ENCODE measurements around the gene GRID2. TPM values are rescaled to one million over a fixed set of nuclear protein-coding genes. Genes with fewer than 3 reads are reported as not detected.

Gene GRID2
- total RNA-seq, 4 donors from 2014 or later, result 0.33 TPM; not detected in 3

- intact Hi-C loops (cut with DNase I), result no loop called here
- H3K4me3 ChIP-seq (replicated peaks in 1 of 3), result no peak overlapping the region
- no peak for DNase-seq
- TF ChIP-seq POLR2A (IDR thresholded peaks at IDR 0.05), result no peak
- TF ChIP-seq CTCF (IDR thresholded peaks at IDR 0.05), result no peak
- H3K27me3 ChIP-seq, result no peaks in the 10 kb centered on the region
- H3K36me3 ChIP-seq, result no peaks in the 10 kb centered on the region
- H3K4me1 ChIP-seq, result no peaks in the 10 kb centered on the region
- no peak overlapping the region for H3K27ac ChIP-seq
- WGBS, 2 donors, result 93 to 94% methylated on average over 1 of the region's 1 CpG
- H3K9me3 ChIP-seq, result no peaks in the 10 kb centered on the region
Measured at GRCh38 chr4:92497141-92497540, 193.4 kb downstream of the GRID2 start.

GRCh38 chr4:92501456-92501855 lies 197.7 kb downstream of the GRID2 start:
- Histone ChIP-seq H3K4me1 (no peaks in the 10 kb centered on the region), H3K9me3 (no peaks in the 10 kb centered on the region), H3K27ac (no peak overlapping the region), H3K36me3 (no peaks in the 10 kb centered on the region), H3K4me3 (replicated peaks in 1 of 3) (no peak overlapping the region), H3K27me3 (no peaks in the 10 kb centered on the region)
- WGBS, 2 donors, result 77 to 85% methylated on average over 2 of the region's 2 CpGs
- DNase-seq, result no peak
- intact Hi-C loops (cut with DNase I), result no loop called here
- TF ChIP-seq POLR2A (IDR thresholded peaks at IDR 0.05) (no peak), CTCF (IDR thresholded peaks at IDR 0.05) (no peak)

DNA sequence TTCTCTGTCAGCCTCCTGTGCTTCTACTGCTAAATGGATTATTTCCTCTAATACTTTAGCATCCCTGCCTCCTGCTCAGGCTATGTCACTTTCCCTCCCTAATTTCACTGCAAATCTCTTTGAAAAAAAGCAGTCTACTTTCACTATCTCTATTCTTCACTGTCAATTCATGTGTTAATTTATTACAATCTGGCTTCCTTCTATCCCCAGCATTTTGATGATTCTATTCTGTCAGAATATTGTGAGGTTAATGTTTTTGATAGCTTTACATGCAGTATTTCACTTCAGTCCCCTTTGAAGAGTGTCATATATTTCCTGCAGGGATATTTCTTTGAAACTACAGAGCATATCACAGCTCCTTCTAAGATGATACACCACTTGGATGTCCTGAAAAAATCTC lies 203.2 kb downstream of the GRID2 start:
- no peaks in the 10 kb centered on the region for H3K27me3 ChIP-seq
- H3K9me3 ChIP-seq, result no peaks in the 10 kb centered on the region
- H3K4me3 ChIP-seq (replicated peaks in 1 of 3), result no peak overlapping the region
- no peak overlapping the region for H3K27ac ChIP-seq
- TF ChIP-seq CTCF (IDR thresholded peaks at IDR 0.05), result no peak
- TF ChIP-seq POLR2A (IDR thresholded peaks at IDR 0.05), result no peak
- H3K36me3 ChIP-seq, result no peaks in the 10 kb centered on the region
- intact Hi-C loops (cut with DNase I), result no loop called here
- no peaks in the 10 kb centered on the region for H3K4me1 ChIP-seq
- DNase-seq, result no peak

DNA sequence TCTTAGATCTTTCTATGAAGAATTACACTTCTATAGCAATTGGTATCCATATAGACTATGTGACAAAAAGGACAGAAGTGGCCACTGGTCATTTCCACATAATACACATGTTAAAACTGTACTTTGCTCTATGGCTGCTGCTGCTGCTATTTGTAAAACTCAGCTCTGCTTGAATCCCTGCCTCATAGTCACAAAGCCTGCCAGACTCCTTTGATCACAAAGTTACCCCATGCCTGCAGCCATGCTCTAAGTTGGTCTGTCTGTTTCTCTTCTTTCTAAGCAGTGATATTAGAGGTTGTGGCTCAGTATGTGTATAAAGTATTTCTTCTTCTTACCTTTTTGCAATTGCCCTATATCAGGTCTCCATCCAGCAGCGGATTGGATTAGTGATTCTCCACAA lies 210.9 kb downstream of the GRID2 start:
- DNase-seq, result no peak
- Histone ChIP-seq H3K27ac (no peak overlapping the region), H3K4me1 (no peaks in the 10 kb centered on the region), H3K27me3 (no peaks in the 10 kb centered on the region), H3K4me3 (replicated peaks in 1 of 3) (no peak overlapping the region), H3K36me3 (no peaks in the 10 kb centered on the region), H3K9me3 (no peaks in the 10 kb centered on the region)
- WGBS, 2 donors, result 92 to 100% methylated on average over 1 of the region's 1 CpG
- intact Hi-C loops (cut with DNase I), result no loop called here
- TF ChIP-seq CTCF (IDR thresholded peaks at IDR 0.05) (no peak), POLR2A (IDR thresholded peaks at IDR 0.05) (no peak)

- DNase-seq, result no peak
- intact Hi-C loops (cut with DNase I), result no loop called here
- no peaks in the 10 kb centered on the region for H3K36me3 ChIP-seq
- no peaks in the 10 kb centered on the region for H3K27me3 ChIP-seq
- H3K27ac ChIP-seq, result no peak overlapping the region
- H3K4me1 ChIP-seq, result no peaks in the 10 kb centered on the region
- no peaks in the 10 kb centered on the region for H3K9me3 ChIP-seq
- 86 to 92% methylated on average over 6 of the region's 6 CpGs for WGBS, 2 donors
- no peak overlapping the region for H3K4me3 ChIP-seq (replicated peaks in 1 of 3)
- TF ChIP-seq POLR2A (IDR thresholded peaks at IDR 0.05), result no peak
- no peak for TF ChIP-seq CTCF (IDR thresholded peaks at IDR 0.05)
Measured at GRCh38 chr4:92516450-92516849, 212.7 kb downstream of the GRID2 start.

Data from thyroid gland (tissue), 4 donors.